HepG2 (cell line): ENCODE measurements around the gene EXTL1. TPM values are rescaled to one million over a fixed set of nuclear protein-coding genes. Genes with fewer than 3 reads are reported as not detected.

Source experiments
- ARID5B ChIP-seq: IDR thresholded peaks from 2 replicates; pipeline ENCODE4 v1.4.0; 2020; ENCODE audit warnings: mild to moderate bottlenecking, missing genetic modification reagents
- CBFB ChIP-seq: sonication (generic); formaldehyde crosslinking; IDR thresholded peaks from 2 replicates; pipeline ENCODE4 v1.4.0; 2020; ENCODE audit warnings: missing genetic modification reagents
- CEBPG ChIP-seq: IDR thresholded peaks from 2 replicates; pipeline ENCODE4 v1.6.1; 2016
- FOXA1 ChIP-seq, 2 experiments: fragments of 450-650 bp in 1 of 2; sonication (generic) in 1 of 2; formaldehyde crosslinking in 1 of 2; IDR thresholded peaks; 2 replicates each; pipeline versions ENCODE4 v1.4.0 to v1.6.1; 2016 to 2020; ENCODE audit warnings: missing genetic modification reagents in 1 of 2
- FOXP4 ChIP-seq: sonication (generic); formaldehyde crosslinking; IDR thresholded peaks from 2 replicates; pipeline ENCODE4 v1.4.0; 2020; ENCODE audit warnings: missing genetic modification reagents
- NR2F1 ChIP-seq, 2 experiments: fragments of 450-650 bp in 1 of 2; formaldehyde crosslinking in 1 of 2; IDR thresholded peaks; 2 replicates each; pipeline versions ENCODE4 v1.5.0 to v1.6.1; 2016 to 2020; ENCODE audit warnings: mild to moderate bottlenecking in 1 of 2, missing compliant biosample characterization in 1 of 2, missing genetic modification reagents in 1 of 2, moderate library complexity in 1 of 2
- PITX1 ChIP-seq: sonication (generic); formaldehyde crosslinking; IDR thresholded peaks from 2 replicates; pipeline ENCODE4 v1.5.1; 2020; ENCODE audit warnings: mild to moderate bottlenecking, missing genetic modification reagents
- RARA ChIP-seq: IDR thresholded peaks from 2 replicates; pipeline ENCODE4 v1.6.1; 2016; ENCODE audit warnings: missing genetic modification reagents, missing compliant biosample characterization
- RBFOX2 ChIP-seq: fragments of 200-400 bp; formaldehyde crosslinking; IDR thresholded peaks from 2 replicates; pipeline ENCODE4 v1.6.1; 2017; ENCODE audit warnings: low read depth, mild to moderate bottlenecking, low read length
- SOX6 ChIP-seq, 2 experiments: fragments of 450-650 bp in 1 of 2; sonication (generic) in 1 of 2; formaldehyde crosslinking in 1 of 2; IDR thresholded peaks; 2 replicates each; pipeline versions ENCODE4 v1.4.0 to v1.6.1; 2017 to 2020; ENCODE audit warnings: antibody characterized with exemption in 1 of 2, mild to moderate bottlenecking in 1 of 2, missing genetic modification reagents in 1 of 2
- TEF ChIP-seq: sonication (generic); formaldehyde crosslinking; IDR thresholded peaks from 2 replicates; pipeline ENCODE4 v1.5.0; 2020; ENCODE audit warnings: missing genetic modification reagents
- ZNF264 ChIP-seq: sonication (generic); formaldehyde crosslinking; IDR thresholded peaks from 2 replicates; pipeline ENCODE4 v1.4.0; 2020; ENCODE audit warnings: missing genetic modification reagents
- ZNF549 ChIP-seq: sonication (generic); formaldehyde crosslinking; IDR thresholded peaks from 2 replicates; pipeline ENCODE4 v1.5.0; 2020; ENCODE audit warnings: missing genetic modification reagents
- ZNF616 ChIP-seq: sonication (generic); formaldehyde crosslinking; IDR thresholded peaks from 2 replicates; pipeline ENCODE4 v1.5.0; 2020; ENCODE audit warnings: low read depth, mild to moderate bottlenecking, missing genetic modification reagents
- ZNF672 ChIP-seq: sonication (generic); formaldehyde crosslinking; IDR thresholded peaks from 2 replicates; pipeline ENCODE4 v1.8.1; 2022; ENCODE audit warnings: missing genetic modification reagents
- polyA plus RNA-seq, 8 experiments: library from polyadenylated mRNA; depleted of rRNA in 3 of 8; stranded (reverse) in 7 of 8; unstranded in 1 of 8; fragments of >200 nt; fragmentation: Illumina TruSeq in 4 of 8; extraction: Trizol in 4 of 8; gene quantifications; 2 replicates each; pipeline versions ENCODE4 v1.2.1 to v1.2.3, GENCODE V29; 2011 to 2016; ENCODE audit warnings: low read depth in 4 of 8, missing spikeins in 1 of 8, mixed read lengths in 1 of 8; ENCODE audit not compliant: insufficient read depth in 1 of 8
- total RNA-seq, 5 experiments: library from RNA; depleted of rRNA; stranded (reverse); fragments of >200 nt; fragmentation: Illumina TruSeq; extraction: Trizol; gene quantifications; 2 replicates each; pipeline ENCODE4 v1.2.3, GENCODE V29; 2016; ENCODE audit warnings: low read depth in 1 of 5
- TF ChIP-seq, protein P1 (sequence below): sonication (generic); formaldehyde crosslinking; IDR thresholded peaks from 2 replicates; pipeline ENCODE4 v1.4.0; 2020; ENCODE audit warnings: missing genetic modification reagents, mild to moderate bottlenecking, borderline replicate concordance
- TF ChIP-seq, protein P2 (sequence below): IDR thresholded peaks from 2 replicates; pipeline ENCODE4 v1.6.1; 2018; ENCODE audit warnings: missing genetic modification reagents, mild to moderate bottlenecking, missing compliant biosample characterization
- TF ChIP-seq, protein P3 (sequence below): sonication (generic); formaldehyde crosslinking; IDR thresholded peaks from 2 replicates; pipeline ENCODE4 v1.4.0; 2020; ENCODE audit warnings: missing genetic modification reagents

EXTL1 gene
- total and polyA plus RNA-seq, 2 of the 13 experiments (the other 11 are each of a cell fraction or from before 2014, with no cell fraction given): 0.35 to 1.0 TPM

GRCh38 chr1:26015358-26015757 is 6.2 kb upstream of the EXTL1 start (continued):
- TF ChIP-seq FOXP4 (0 out of 2 replicates have a peak, but pooled peaks have one; percentile 14), TEF (CRISPR knock-in tag) (0 out of 2 replicates have a peak, but pooled peaks have one; percentile 61), ZNF672 (CRISPR knock-in tag) (no peak), ZNF616 (CRISPR knock-in tag) (no peak), ZNF549 (CRISPR knock-in tag) (no peak), RBFOX2 (no peak), CBFB (no peak), RARA (CRISPR knock-in tag) (peak; percentile 22; the same call in 1 of the 2 replicates), NR2F1 (CRISPR knock-in tag; IDR thresholded peaks at IDR 0.05) (peak in 1 of 2 experiments; percentile 42; a peak in 1 of 4 replicates), ZNF264 (CRISPR knock-in tag) (no peak), FOXA1 (IDR thresholded peaks at IDR 0.05) (no peak), FOXA1 (CRISPR knock-in tag; IDR thresholded peaks at IDR 0.05) (0 out of 2 replicates have a peak, but pooled peaks have one; percentile 7), CEBPG (CRISPR knock-in tag) (peak; percentile 86), PITX1 (CRISPR knock-in tag) (peak; percentile 44; the same call in 1 of the 2 replicates), ARID5B (CRISPR knock-in tag) (peak; percentile 11; the same call in 1 of the 2 replicates), SOX6 (IDR thresholded peaks at IDR 0.05) (no peak), SOX6 (CRISPR knock-in tag; IDR thresholded peaks at IDR 0.05) (0 out of 2 replicates have a peak, but pooled peaks have one; percentile 31)
- TF ChIP-seq, protein P1, sequence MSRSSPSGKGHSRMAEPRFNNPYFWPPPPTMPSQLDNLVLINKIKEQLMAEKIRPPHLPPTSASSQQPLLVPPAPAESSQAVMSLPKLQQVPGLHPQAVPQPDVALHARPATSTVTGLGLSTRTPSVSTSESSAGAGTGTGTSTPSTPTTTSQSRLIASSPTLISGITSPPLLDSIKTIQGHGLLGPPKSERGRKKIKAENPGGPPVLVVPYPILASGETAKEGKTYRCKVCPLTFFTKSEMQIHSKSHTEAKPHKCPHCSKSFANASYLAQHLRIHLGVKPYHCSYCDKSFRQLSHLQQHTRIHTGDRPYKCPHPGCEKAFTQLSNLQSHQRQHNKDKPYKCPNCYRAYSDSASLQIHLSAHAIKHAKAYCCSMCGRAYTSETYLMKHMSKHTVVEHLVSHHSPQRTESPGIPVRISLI (CRISPR knock-in tag): peak; percentile 75; the same call in 1 of the 2 replicates
- TF ChIP-seq, protein P2, sequence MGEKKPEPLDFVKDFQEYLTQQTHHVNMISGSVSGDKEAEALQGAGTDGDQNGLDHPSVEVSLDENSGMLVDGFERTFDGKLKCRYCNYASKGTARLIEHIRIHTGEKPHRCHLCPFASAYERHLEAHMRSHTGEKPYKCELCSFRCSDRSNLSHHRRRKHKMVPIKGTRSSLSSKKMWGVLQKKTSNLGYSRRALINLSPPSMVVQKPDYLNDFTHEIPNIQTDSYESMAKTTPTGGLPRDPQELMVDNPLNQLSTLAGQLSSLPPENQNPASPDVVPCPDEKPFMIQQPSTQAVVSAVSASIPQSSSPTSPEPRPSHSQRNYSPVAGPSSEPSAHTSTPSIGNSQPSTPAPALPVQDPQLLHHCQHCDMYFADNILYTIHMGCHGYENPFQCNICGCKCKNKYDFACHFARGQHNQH (CRISPR knock-in tag): no peak
- TF ChIP-seq, protein P3, sequence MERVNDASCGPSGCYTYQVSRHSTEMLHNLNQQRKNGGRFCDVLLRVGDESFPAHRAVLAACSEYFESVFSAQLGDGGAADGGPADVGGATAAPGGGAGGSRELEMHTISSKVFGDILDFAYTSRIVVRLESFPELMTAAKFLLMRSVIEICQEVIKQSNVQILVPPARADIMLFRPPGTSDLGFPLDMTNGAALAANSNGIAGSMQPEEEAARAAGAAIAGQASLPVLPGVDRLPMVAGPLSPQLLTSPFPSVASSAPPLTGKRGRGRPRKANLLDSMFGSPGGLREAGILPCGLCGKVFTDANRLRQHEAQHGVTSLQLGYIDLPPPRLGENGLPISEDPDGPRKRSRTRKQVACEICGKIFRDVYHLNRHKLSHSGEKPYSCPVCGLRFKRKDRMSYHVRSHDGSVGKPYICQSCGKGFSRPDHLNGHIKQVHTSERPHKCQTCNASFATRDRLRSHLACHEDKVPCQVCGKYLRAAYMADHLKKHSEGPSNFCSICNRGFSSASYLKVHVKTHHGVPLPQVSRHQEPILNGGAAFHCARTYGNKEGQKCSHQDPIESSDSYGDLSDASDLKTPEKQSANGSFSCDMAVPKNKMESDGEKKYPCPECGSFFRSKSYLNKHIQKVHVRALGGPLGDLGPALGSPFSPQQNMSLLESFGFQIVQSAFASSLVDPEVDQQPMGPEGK (CRISPR knock-in tag): peak; percentile 25; the same call in 1 of the 2 replicates
